OCI-LY3 (cell line): ENCODE results near the gene ABCC3.

Experiments used
- H2AFZ ChIP-seq: fragments of 200-600, 300-600 bp; shearing (Covaris generic); 2 replicates; pipeline ENCODE4 v1.6.0; 2014; ENCODE audit warnings: antibody characterized with exemption, low read depth, low read length
- H3K27ac ChIP-seq: fragments of 200-600, 300-600 bp; sonication (generic); 2 replicates; pipeline ENCODE4 v1.5.1; 2014; ENCODE audit warnings: mild to moderate bottlenecking, low read length, moderate library complexity, mixed read lengths
- H3K27me3 ChIP-seq: fragments of 200-600, 300-600 bp; sonication (generic); 2 replicates; pipeline ENCODE4 v1.6.1; 2014; ENCODE audit warnings: low read depth, low read length, mixed read lengths
- H3K36me3 ChIP-seq: fragments of 200-600, 300-600 bp; sonication (generic); replicated peaks from 2 replicates; pipeline ENCODE3; 2014; ENCODE audit warnings: low read depth, low read length, mixed read lengths
- H3K4me1 ChIP-seq: fragments of 300-600, 200-600 bp; sonication (generic); 2 replicates; pipeline ENCODE4 v1.6.1; 2014; ENCODE audit warnings: low read length, mixed read lengths
- H3K4me2 ChIP-seq: fragments of 200-600, 300-600 bp; sonication (generic); 2 replicates; pipeline ENCODE4 v1.6.1; 2014; ENCODE audit warnings: low read length, mixed read lengths
- H3K4me3 ChIP-seq: fragments of 300-600, 200-600 bp; sonication (generic); 2 replicates; pipeline ENCODE4 v1.5.1; 2014; ENCODE audit warnings: antibody characterized with exemption, mild to moderate bottlenecking, low read length, moderate library complexity
- H3K79me2 ChIP-seq: fragments of 300-600, 200-600 bp; shearing (Covaris generic); 2 replicates; pipeline ENCODE4 v1.6.1; 2014; ENCODE audit warnings: mild to moderate bottlenecking, low read length, mixed read lengths
- H3K9ac ChIP-seq: fragments of 300-600, 200-600 bp; shearing (Covaris generic); 2 replicates; pipeline ENCODE4 v1.6.0; 2014; ENCODE audit warnings: mild to moderate bottlenecking, low read length, moderate library complexity
- H3K9me3 ChIP-seq: fragments of 200-600, 300-600 bp; shearing (Covaris generic); 2 replicates; pipeline ENCODE4 v1.6.1; 2014; ENCODE audit warnings: low read length, mixed read lengths; ENCODE audit not compliant: insufficient read depth
- H4K20me1 ChIP-seq: fragments of 200-600, 300-600 bp; sonication (generic); 2 replicates; pipeline ENCODE4 v1.6.1; 2016; ENCODE audit warnings: low read length, mixed read lengths; ENCODE audit not compliant: insufficient read depth
- CTCF ChIP-seq: fragments of 200-600, 300-600 bp; sonication (generic); IDR thresholded peaks from 2 replicates; pipeline ENCODE4 v1.5.1; 2014; ENCODE audit warnings: antibody characterized with exemption, low read length, low read depth
- EZH2phosphoT487 ChIP-seq: fragments of 200-600 bp; shearing (Covaris generic); IDR thresholded peaks from 2 replicates; pipeline ENCODE4 v1.6.1; 2018; ENCODE audit warnings: antibody characterized with exemption, mixed run types, low read depth

ABCC3 gene

DNA sequence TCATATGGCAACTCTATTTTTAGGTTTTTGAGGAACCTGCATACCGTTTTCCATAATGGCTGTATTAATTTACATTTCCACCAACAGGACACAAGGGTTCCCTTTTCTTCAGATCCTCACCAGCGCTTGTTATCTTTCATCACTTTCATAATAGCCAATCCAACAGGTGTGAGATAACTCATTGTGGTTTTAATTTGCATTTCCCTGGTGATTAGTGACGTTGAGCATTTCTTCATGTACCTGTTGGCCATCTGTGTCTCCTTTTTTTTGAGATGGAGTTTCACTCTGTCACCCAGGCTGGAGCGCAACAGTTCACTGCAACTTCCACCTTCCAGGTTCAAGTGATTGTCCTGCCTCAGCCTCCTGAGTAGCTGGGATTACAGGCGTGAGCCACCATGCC lies 36.2 kb upstream of the ABCC3 start:
- Histone ChIP-seq H3K4me3 (no peak overlapping the region), H3K4me2 (no peak overlapping the region), H3K79me2 (no peaks in the 10 kb centered on the region), H2AFZ (no peak overlapping the region), H3K36me3 (no peaks in the 10 kb centered on the region), H3K4me1 (peaks cover 4% of the 10 kb centered on the region), H3K9ac (no peak overlapping the region), H3K27ac (no peak overlapping the region), H3K9me3 (no peaks in the 10 kb centered on the region), H4K20me1 (no peaks in the 10 kb centered on the region), H3K27me3 (peaks cover 35% of the 10 kb centered on the region)
- TF ChIP-seq CTCF, result no peak
- no peak for TF ChIP-seq EZH2phosphoT487

DNA sequence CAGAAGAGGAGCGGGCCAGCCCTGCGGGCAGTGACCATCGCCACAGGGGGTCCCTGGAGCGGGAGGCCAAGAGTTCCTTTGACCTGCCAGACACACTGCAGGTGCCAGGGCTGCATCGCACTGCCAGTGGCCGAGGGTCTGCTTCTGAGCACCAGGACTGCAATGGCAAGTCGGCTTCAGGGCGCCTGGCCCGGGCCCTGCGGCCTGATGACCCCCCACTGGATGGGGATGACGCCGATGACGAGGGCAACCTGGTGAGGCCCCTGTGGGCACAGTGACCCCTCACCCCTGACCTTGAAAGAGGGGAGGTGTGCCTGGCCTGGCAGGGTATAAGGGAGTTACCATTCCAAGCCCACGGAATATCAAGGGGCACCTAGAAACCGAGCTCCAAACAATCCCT lies 35.1 kb upstream of the ABCC3 start:
- H3K27me3 ChIP-seq, result peaks cover 44% of the 10 kb centered on the region
- H3K4me2 ChIP-seq, result no peak overlapping the region
- H4K20me1 ChIP-seq, result no peaks in the 10 kb centered on the region
- H3K9ac ChIP-seq, result no peak overlapping the region
- H3K4me3 ChIP-seq, result no peak overlapping the region
- no peaks in the 10 kb centered on the region for H3K79me2 ChIP-seq
- TF ChIP-seq EZH2phosphoT487 (no peak), CTCF (no peak)
- H3K36me3 ChIP-seq, result no peaks in the 10 kb centered on the region
- no peak overlapping the region for H3K27ac ChIP-seq
- no peak overlapping the region for H2AFZ ChIP-seq
- no peaks in the 10 kb centered on the region for H3K9me3 ChIP-seq
- H3K4me1 ChIP-seq, result peaks cover 4% of the 10 kb centered on the region

DNA sequence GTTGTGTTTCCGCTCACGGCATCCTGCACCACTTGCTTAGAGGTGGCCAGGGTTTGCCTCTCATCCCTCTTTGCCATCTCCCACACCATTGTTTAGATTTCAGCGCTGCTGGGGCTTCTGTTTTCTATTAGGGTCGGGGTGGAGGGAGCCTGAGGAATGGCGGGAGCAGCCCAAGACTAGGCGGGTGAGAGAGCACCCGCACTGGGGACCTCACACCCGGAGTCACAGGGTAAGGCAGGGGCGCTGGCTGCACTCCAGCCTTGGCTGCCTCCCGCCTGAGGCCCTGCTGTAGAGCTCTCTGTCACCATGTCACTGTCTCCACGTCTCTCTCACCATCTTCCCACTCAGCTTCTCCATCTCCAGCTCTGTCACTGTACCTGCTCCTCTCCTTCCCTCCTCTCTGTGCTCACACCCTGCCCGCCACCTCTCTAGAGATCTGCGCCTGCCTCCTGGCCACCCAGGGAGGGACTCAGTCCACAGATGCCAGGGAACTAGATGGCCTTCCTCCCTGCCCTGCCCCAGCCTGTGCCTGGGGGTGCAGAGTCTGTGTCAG lies 32.8 kb upstream of the ABCC3 start:
- no peaks in the 10 kb centered on the region for H3K36me3 ChIP-seq
- peaks cover 63% of the 10 kb centered on the region for H3K27me3 ChIP-seq
- H4K20me1 ChIP-seq, result no peaks in the 10 kb centered on the region
- H3K4me1 ChIP-seq, result peaks cover 4% of the 10 kb centered on the region
- no peak overlapping the region for H3K4me2 ChIP-seq
- no peaks in the 10 kb centered on the region for H3K9me3 ChIP-seq
- H3K27ac ChIP-seq, result no peak overlapping the region
- no peak overlapping the region for H2AFZ ChIP-seq
- no peak overlapping the region for H3K9ac ChIP-seq
- no peak for TF ChIP-seq CTCF
- no peak for TF ChIP-seq EZH2phosphoT487
- H3K79me2 ChIP-seq, result no peaks in the 10 kb centered on the region
- no peak overlapping the region for H3K4me3 ChIP-seq

DNA sequence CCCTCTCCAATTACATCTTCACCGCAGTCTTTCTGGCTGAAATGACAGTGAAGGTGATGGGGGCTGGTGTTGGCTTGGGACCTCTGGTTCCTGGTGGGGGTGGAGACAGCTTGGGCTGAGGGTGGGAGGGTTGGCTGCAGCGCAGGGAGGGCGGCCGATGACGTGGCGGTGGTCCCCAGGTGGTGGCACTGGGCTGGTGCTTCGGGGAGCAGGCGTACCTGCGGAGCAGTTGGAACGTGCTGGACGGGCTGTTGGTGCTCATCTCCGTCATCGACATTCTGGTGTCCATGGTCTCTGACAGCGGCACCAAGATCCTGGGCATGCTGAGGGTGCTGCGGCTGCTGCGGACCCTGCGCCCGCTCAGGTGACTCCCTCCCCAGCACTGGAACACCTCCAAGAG lies 31.8 kb upstream of the ABCC3 start:
- Histone ChIP-seq H3K9me3 (no peaks in the 10 kb centered on the region), H3K79me2 (no peaks in the 10 kb centered on the region), H3K27me3 (peaks cover 68% of the 10 kb centered on the region), H3K4me3 (no peak overlapping the region), H3K36me3 (no peaks in the 10 kb centered on the region), H3K4me1 (peaks cover 4% of the 10 kb centered on the region), H2AFZ (no peak overlapping the region), H4K20me1 (no peaks in the 10 kb centered on the region), H3K9ac (no peak overlapping the region), H3K27ac (no peak overlapping the region), H3K4me2 (no peak overlapping the region)
- TF ChIP-seq EZH2phosphoT487 (no peak), CTCF (no peak)
